PFSK-1 (cell line): ENCODE results near the gene FAF2.

Experiments used
- FOXP2 ChIP-seq: optimal IDR thresholded peaks from 2 replicates; pipeline ENCODE3; 2011; ENCODE audit warnings: borderline replicate concordance, control low read depth, inconsistent platforms; ENCODE audit not compliant: insufficient read depth; ENCODE audit errors: extremely low read length, extremely low read depth
- POLR2AphosphoS5 ChIP-seq: IDR thresholded peaks from 2 replicates; pipeline ENCODE4 v1.6.1; 2012; ENCODE audit warnings: low read depth, mild to moderate bottlenecking, control low read depth, low read length, moderate library complexity
- SIN3A ChIP-seq: IDR thresholded peaks from 2 replicates; pipeline ENCODE4 v1.6.1; 2012; ENCODE audit warnings: mild to moderate bottlenecking, low read length, moderate library complexity, borderline replicate concordance; ENCODE audit not compliant: insufficient read depth
- TAF1 ChIP-seq: IDR thresholded peaks from 2 replicates; pipeline ENCODE4 v1.6.1; 2012; ENCODE audit warnings: low read length, control low read depth, borderline replicate concordance; ENCODE audit not compliant: insufficient read depth
- TF ChIP-seq, protein P1 (sequence below), 2 experiments: IDR thresholded peaks; 2 replicates each; pipeline versions ENCODE4 v1.6.1 to v1.8.0; 2011 to 2012; ENCODE audit warnings: low read depth in 2 of 2, low read length in 2 of 2, control low read depth in 1 of 2, inconsistent platforms in 1 of 2, mild to moderate bottlenecking in 1 of 2, moderate library complexity in 1 of 2; ENCODE audit not compliant: insufficient read depth in 1 of 2

The FAF2 gene

DNA sequence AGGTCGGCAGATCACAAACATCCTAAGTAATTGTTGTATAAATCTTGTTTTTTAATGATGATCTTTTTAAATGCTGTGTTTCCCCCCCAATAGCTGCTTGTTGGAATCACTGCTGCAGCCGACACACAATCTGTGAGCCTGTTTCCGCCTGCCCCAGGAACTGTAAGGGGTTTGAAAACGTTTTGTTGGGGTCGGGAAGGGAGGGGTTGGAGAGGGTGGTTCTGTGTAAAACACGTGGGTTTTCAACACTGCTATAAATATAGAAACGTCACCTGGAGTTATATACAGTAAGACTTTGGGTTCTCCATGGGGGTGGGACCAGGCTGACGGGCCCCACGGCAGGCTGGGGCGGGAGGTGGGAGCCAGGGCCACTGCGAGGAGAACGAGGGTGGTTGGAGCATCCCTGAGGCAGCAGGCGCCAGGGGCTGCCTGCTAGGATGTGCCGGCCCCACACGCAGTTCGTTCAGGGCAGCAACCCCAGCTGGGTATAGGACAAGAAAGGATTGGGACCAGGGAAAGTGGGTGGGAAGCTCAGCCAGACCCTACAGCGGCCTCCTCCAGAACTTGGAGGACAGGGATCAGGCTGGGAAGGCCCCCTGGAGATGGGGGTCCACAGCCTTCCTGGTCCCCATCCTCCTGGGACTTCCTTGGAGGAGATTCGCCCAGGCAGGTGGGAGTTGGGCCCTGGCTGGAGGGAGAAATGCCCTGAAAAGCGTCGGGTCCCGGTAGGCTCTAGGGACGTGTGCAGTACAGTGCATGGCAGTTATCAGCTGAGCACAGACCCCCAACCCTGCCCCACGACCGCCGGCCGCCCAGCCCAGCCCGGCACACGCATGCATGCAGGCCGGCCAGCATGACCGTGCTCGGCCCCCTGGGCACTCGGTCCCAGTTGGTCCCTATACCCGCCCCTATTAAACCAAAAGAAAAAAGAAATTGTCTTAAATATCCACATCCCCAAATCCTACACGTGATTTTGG is 79.3 kb downstream of the FAF2 start:
- TF ChIP-seq, protein P1, sequence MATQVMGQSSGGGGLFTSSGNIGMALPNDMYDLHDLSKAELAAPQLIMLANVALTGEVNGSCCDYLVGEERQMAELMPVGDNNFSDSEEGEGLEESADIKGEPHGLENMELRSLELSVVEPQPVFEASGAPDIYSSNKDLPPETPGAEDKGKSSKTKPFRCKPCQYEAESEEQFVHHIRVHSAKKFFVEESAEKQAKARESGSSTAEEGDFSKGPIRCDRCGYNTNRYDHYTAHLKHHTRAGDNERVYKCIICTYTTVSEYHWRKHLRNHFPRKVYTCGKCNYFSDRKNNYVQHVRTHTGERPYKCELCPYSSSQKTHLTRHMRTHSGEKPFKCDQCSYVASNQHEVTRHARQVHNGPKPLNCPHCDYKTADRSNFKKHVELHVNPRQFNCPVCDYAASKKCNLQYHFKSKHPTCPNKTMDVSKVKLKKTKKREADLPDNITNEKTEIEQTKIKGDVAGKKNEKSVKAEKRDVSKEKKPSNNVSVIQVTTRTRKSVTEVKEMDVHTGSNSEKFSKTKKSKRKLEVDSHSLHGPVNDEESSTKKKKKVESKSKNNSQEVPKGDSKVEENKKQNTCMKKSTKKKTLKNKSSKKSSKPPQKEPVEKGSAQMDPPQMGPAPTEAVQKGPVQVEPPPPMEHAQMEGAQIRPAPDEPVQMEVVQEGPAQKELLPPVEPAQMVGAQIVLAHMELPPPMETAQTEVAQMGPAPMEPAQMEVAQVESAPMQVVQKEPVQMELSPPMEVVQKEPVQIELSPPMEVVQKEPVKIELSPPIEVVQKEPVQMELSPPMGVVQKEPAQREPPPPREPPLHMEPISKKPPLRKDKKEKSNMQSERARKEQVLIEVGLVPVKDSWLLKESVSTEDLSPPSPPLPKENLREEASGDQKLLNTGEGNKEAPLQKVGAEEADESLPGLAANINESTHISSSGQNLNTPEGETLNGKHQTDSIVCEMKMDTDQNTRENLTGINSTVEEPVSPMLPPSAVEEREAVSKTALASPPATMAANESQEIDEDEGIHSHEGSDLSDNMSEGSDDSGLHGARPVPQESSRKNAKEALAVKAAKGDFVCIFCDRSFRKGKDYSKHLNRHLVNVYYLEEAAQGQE (IDR thresholded peaks at IDR 0.05; ENCODE audit: insufficient read depth in 1 of 2, low read depth in 2 of 2, low read length in 2 of 2) = no peak
- TF ChIP-seq FOXP2 (no peak), POLR2AphosphoS5 (no peak), SIN3A (no peak), TAF1 (no peak)

DNA sequence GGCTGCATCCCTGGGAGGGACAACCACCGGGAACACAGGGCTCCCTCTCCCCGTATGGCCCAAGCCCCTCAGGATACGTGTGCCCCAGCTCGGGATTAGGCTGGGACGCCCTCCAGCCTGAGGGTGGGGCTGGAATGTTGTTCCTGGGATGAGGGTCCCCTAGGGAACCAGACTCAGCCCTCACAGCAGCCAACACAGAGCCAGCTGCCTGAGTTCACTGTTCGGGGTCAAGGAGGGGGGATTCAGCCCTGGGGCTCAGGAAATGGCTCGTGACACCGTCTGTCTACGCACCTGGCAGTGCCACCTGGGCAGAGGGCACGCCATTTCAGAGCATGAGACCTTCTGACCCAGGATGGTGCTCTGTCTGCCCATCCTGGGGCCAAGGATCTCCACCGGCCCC is 80.1 kb downstream of the FAF2 start:
- TF ChIP-seq POLR2AphosphoS5 (no peak), SIN3A (no peak), FOXP2 (no peak), TAF1 (no peak)
- TF ChIP-seq, protein P1 (IDR thresholded peaks at IDR 0.05; ENCODE audit: insufficient read depth in 1 of 2, low read depth in 2 of 2, low read length in 2 of 2) = no peak

DNA sequence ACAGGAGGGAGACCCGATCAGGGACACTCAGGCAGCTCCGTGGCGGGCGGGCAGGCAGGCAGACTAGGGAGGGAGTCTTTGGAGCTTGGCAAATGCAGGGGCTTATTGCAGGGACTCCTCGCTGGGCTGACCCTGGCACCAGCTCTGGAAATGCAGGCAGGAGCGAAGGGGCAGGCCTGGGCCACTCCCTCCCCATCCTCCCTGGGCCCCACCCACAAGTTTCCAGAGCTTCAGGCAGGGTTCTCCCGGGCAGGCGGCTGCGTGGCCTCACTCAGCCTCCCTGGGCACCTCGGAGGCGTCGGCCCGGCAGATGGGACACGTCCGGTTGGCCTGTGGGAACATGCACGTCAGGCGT is 80.6 kb downstream of the FAF2 start:
- TF ChIP-seq POLR2AphosphoS5 (no peak), TAF1 (no peak), SIN3A (no peak), FOXP2 (no peak)
- TF ChIP-seq, protein P1 (IDR thresholded peaks at IDR 0.05; ENCODE audit: insufficient read depth in 1 of 2, low read depth in 2 of 2, low read length in 2 of 2) = no peak

DNA sequence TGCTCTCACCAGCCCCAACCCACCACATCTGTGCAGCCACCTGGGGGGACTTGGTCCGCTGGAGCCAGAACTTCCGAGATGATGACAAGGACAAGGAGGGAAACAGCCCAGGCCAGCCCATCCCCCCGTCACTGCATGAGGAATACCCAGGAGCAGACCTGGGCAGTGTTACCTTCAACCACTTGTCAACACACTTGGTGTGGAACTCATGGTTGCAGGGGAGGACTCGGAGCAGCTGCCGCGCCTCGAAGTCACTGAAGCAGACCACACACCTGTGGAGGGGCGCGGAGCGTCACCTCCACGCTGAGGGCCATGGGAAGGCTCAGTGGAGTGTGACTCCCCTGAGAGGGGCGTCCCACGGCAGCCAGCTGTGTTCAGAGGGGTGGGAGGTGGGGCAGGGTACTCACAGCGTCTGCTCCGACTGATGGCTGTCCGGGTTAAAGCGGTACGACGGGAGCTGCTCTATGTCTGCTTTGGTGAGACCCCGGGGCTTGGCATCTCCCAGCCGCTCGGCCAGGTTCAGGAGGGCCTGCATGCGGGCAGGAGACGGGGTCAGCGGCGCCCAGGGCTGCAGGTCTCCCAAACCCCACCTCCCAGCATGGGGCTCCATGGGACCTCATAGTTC is 81.0 kb downstream of the FAF2 start:
- TF ChIP-seq, protein P1 (IDR thresholded peaks at IDR 0.05; ENCODE audit: insufficient read depth in 1 of 2, low read depth in 2 of 2, low read length in 2 of 2) = no peak
- TF ChIP-seq POLR2AphosphoS5 (no peak), TAF1 (no peak), SIN3A (no peak), FOXP2 (no peak)
